NCI-H82 treated with DMSO at 0.1 percent for 48 hours (cell line): ENCODE results near the gene UNC13C.
"Not testable (repeated sequence)": the region's sequence is repeated elsewhere in the genome, so short reads cannot be mapped to it uniquely, and the experiment has no call there.

Source experiments
- DNase-seq: peaks from one replicate; lab custom pipeline; 2025; ENCODE audit not compliant: unreplicated experiment; lab: John Stamatoyannopoulos, UW

The UNC13C gene

DNA sequence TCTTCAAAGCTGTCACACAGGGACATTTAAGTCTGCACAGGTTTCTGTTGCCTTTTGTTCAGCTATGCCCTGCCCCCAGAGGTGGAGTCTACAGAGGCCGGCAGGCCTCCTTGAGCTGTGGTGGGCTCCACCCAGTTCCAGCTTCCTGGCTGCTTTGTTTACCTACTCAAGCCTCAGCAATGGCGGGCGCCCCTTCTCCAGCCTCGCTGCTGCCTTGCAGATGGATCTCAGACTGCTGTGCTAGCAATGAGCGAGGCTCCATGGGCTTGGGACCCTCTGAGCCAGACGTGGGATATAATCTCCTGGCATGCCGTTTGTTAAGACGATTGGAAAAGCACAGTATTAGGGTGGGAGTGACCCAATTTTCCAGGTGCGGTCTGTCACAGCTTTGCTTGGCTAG lies 472.0 kb downstream of the UNC13C start:
- not testable (repeated sequence) for DNase-seq

DNA sequence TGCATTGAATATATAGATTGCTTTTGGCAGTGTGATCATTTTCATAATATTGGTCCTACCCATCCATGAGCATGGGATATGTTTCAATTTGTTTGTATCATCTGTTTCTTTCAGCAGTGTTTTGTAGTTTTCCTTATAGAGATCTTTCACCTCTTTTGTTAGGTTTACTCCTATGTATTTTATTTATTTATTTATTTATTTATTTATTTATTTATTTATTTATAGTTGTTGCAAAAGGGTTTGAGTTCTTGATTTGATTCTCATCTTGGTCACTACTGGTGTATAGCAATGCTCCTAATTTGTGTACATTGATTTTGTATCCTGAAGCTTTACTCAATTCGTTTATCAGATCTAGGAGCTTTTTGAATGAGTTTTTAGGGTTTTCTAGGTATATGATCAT lies 478.2 kb downstream of the UNC13C start:
- DNase-seq = no peak

DNA sequence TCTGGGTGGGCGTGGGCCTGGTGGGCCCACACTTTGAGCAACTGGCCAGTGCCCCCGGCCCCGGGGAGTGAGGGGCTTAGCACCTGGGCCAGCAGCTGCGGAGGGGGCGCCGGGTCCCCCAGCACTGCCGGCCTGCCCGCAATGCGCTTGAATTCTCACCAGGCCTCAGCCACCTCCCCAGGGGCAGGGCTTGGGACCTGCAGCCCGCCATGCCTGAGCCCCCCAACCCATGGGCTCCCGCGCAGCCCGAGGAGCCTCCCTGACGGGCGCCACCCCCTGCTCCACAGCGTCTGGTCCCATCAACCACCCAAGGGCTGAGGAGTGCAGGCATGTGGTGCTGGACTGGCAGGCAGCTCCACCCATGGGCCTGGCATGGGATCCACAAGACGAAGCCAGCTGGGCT lies 484.3 kb downstream of the UNC13C start:
- no peak for DNase-seq

DNA sequence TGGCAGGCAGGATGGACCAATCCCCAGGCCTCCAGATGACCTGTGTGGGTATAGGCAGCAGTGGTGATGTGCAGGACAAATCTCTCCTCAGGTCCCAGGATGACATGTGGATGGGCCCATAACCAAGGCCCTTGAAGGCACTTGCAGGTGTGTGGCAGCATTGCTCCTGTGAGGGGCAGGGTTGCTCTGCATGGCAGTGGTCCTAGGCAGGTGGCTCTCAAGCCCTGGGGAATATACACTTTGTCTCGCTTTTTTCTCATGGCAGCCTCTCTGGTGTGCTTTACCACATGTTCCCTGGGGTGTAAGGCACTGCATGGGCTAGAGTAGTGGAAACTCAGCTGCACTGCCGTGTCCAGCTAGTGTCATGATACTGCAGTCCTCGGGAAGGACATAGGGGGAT lies 503.6 kb downstream of the UNC13C start:
- DNase-seq = no peak

DNA sequence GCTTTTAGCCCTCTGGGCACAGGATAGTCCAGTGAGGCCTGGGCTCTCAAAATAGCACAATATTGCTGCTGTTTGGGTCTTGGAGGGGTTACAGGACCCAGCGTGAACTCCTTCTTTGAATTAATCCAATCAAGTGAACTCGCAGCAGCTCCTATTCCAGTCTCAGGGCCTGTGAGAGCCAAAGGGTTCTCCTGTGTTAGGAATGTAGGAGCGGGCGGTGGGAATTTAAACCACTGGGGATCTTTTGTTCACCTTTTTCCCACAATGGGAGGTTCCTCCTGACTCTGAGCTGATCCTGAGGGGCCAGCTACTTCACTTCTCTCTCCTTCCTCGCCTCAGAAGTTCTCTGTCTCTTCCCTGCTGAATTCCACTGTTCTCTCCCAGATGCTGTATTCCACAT lies 504.0 kb downstream of the UNC13C start:
- DNase-seq = no peak

DNA sequence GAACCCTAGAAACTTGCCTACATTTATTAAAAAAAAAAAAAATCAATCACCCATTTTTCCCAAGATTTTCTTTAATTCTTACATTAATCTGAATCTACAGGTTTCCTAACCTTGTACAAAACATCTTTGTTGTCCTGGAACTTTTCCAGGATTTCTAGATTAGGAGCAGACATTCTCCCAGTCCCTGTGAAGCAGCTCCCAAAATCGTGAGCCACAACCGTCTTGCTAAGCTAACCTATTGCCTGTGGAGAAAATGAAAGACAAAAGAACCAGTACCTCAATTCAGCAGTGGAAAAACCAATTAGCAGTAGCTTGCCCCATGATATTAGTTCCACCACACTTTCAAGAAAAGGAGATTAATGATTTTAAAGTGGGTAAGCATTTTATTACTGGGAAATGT lies 522.1 kb downstream of the UNC13C start:
- DNase-seq = no peak

DNA sequence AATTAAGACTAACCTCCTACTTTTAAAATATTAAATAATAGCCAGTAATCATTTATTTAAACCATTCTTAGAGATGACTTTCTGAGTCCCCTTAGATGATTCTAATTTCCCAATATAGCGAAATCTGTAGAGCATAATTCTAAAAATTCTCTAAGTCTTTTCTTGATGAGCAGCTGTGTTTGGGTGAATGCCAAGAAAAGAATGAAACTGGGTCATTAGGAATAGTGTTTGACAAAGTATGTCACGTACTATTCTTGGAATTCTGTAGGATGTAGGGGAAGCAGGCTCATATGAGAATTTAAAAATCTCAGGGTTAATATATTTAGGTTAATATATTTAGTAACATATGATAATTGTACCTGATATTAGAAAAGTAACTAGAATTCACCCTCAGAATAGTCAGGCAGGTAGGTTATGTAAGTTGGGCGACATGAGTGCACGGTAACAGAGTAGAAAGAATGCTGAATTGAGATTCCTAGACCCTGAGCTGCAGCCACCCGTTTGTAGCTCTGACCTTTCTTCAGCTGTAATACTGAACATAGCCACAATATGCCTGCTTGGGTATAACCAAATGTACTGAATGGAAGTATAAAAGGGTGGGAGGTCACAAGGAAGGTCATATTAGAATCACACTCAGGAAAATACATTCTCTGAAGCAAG lies 524.3 kb downstream of the UNC13C start:
- DNase-seq = no peak

DNA sequence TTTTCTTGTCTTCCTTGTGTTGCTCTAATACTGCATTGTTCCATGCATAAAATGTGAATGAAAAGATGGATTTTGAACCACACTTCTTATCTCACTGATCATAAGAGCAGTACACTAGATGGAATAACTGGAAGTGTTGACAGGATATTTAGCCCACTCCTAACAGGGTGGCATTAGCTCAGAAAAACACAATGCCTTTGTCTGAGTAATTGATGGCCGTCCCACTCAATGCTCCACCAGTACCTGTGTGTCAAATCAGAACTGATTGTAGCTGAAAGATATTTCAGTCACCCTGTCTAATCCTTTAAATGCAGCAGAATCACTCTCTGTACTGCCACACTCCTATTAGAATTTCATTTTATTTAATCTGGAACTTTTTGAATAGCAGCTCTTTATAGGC lies 526.5 kb downstream of the UNC13C start:
- no peak for DNase-seq

DNA sequence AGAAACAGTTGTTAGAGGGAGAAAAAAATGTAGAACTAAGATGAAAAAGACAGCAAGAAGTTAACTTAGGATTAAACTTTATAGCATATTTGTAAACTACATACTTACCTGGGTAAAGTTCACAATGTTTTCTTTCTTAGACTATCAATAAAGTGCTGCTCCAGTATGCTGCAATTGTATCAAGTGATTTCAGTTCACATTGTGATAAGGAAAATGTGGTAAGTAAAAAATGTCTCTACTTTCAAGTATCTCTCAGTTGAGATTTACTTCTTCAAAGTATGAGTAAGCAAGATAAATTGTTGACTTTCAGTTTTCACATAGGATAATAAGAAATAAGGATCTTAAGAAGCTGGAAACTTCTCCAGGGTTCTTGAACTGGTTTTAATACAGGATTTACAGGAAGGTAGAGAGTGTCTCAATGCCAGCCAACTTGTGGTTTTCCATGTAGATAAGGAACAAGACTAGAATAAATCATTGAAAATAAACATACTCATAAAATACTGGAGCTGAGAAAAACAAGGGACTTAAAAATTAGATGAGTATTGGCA lies 528.8 kb downstream of the UNC13C start:
- DNase-seq = no peak

DNA sequence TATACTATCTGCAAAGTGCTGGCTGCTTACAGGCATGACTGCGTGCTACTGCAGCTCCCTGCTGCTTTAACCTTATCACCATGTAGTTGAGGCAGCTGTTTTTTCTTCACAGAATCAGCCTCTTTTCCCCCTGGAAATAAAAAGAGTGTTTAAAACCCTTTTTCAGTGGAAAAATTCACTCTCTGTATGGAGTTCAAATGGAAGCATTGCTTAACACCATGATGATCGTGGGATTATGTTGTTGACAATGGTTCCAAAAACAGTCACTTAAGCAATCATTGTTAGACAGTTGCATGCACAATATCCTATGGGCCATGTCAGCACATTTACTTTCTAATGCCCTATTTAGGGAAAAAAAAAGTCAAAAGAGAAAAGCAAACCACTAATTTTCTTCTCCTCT lies 536.4 kb downstream of the UNC13C start:
- no peak for DNase-seq

DNA sequence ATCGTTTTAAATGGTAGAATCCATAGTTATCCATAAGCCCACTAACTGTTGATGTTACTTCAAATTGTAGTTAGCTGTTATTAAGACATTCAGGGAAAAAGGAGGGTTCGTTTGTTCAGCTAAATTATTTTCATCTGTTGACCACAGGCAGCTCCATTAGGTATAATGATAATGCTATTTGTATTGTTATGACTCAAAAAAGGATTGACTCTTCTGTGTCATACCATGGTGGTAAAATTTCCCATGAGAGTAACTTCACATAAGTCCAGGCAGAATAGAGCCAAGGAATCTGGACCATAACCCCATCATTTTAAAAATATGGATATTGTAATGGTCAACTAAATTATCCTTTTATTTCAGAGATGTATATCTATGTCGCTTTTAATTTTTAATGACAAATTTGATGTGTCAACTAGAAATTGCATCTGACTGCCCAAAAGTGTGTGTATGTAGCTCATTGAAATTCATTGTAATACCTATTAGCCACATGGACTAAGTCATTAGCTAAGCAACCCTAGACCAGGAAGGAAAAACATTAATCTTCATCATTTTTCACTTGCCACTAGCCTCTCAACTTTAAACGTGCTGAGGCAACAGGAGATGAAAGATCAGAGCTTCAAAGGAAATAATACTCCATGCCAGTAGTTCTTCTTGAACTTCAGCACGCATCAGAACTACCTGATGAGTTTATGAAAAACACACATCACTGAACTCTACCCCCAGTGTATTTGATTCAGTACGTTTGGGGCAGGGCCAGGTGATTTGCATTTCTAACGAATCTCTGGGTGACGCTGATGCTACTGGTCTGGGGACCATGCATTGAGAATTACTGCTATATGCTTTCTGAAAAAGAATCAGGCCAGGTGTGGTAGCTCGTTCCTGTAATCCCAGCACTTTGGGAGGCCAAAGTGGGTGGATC lies 537.7 kb downstream of the UNC13C start:
- no peak for DNase-seq

DNA sequence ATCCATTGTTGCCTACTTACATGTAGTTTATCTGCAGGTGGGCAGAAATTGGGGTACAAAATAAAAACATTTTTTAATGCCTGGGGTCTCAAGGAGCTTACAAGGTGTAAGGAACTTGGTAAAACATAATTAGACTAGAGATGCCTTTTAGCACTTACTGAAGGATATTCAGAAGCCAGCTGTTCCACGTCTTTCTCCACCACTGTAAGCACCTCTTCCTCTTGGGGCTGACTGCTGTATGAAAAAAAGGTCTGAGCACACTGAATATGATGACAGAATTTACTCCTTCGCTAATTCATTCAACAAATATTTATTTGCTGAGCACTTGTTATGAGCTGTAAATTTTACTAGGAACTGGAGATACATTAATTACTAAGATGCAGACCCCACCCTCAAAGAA lies 539.1 kb downstream of the UNC13C start:
- DNase-seq = no peak

DNA sequence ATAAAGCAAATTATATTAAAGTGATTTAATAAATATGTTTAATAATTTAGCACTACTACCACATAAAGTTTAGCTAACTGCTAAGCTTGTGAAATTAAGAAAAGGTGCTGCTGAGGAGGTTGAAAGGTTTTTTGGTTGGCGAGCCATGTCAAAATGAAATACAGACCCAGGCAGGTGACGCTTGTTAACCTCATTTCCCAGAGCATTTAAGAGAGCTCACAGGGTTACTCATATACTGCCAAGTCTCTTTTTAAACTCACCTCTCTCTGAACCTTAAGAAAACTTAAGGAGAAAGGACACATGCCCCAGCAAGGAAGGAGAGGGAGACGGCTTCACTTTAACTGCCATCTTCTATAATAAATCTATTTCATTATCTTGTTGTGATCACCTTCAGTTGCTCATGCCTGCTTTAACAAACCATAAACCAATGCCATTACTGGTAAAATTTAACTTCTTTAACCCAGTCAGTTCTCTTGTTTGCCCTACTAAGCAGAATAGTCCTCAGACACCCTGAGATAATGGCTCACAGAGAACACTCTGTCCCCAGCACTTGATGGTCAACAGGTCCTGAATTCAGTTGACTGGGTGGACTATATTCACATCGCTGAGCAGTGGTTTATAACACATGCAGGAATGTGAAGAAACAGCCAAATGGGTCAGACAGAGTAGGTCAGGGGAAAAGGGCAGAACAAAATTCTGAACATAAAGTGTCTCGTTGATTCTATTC lies 540.1 kb downstream of the UNC13C start:
- no peak for DNase-seq

DNA sequence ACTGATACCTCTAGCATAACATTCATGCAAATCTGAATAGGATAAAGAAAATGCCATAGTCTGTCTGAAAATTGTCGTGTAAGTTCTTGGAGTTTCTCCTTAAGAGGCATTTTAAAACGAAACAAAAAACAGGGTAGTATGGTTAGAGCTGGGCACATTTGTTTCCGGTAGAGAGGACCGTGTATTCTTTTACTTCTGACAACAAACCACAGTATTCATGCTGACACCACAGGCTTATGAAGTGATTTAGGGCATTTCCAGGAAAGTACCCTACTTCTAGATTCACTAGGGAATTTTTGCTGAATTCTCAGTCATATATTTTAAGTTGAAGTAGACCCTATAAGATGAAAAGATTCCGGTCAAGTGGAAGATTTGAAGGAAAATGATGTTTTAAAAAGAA lies 541.3 kb downstream of the UNC13C start:
- no peak for DNase-seq

DNA sequence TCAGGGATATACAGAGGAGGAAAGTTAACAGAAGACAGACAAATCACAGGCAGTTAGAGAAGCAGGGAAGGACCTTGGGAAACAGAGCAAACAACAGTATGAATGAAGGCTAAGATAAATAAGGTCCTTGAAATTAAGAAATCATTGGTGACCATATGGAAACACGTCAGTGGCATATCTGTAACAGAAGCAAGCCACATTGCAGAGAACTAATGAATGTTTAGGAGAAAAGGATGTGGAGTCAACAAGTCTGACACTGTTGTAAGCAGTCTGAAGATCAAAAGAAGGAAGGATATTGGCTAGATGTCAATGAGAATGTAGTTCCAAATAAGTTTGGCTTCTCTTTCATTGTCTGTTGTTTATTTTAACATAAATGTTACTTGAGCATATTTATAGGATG lies 542.4 kb downstream of the UNC13C start:
- no peak for DNase-seq

DNA sequence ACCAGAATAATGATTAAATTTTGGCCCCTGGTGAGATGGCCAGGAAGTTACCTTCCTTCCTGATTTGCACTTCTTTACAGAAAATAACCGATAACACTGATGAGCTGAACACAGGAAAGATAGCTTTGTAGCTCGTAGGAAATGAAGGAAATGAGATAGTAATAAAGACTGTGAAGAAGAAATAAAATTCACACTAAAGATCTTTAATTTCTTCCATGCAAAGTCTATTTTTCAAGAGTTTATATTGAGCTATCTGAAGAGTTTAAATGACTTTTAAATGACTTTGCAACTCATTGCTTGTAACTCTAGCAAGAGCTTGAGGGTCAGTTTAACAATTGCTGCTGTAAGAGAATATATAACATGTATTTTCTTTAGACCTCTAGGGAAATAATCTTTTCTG lies 543.0 kb downstream of the UNC13C start:
- no peak for DNase-seq

DNA sequence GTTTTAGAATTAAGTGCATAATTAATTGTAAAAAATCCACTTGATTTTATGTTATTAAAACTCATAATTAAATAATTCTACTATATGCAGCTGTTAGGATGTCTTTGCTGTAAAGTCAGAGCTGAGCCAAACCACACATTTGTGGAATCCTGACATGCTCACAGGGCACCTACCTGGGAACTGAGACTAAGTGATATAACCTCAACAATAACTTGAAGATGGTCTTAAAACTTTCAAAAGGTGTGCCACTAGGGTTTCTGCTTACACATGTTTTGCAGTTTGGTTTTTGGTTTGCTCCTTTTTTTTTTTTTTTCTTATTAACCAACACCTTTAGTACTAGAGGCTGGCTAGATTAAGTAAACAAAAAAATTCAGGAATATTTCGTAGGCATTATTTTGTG lies 549.8 kb downstream of the UNC13C start:
- no peak for DNase-seq

DNA sequence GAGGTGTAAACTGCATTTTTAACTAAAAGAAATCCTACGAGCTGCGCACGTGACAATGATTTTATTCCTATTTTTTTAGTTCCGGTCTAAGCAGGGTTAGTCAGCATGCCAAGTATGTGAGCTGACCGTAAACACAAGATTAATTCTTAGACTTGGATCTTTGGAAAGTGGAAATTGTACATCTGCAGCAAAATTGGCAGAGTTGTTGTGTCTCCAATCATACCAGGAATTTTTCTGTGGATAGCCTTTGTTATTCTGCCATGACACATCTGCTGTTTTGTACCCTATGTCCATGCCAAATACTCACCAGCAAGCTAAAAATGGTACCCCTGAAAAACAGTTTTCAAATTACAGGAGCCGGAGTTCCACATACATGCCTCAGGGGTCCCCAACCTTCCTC lies 562.5 kb downstream of the UNC13C start:
- DNase-seq = no peak

DNA sequence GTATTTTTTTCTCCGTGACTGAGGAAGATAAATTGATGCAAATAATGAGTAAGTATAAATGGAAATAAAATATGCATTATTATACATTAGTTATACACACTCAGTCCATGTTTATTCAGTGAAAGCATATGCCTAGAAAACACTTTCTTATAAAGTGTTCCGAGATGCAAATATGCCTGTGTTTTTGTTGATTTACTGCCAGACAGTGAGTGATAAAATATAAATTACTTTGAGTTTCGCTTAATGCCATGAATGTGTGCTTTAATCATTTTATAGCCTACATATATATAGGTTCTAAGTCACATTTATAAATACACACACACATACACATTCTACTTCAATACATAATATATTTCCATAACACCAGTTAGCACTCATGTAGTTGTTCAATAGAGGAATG lies 569.2 kb downstream of the UNC13C start:
- no peak for DNase-seq

DNA sequence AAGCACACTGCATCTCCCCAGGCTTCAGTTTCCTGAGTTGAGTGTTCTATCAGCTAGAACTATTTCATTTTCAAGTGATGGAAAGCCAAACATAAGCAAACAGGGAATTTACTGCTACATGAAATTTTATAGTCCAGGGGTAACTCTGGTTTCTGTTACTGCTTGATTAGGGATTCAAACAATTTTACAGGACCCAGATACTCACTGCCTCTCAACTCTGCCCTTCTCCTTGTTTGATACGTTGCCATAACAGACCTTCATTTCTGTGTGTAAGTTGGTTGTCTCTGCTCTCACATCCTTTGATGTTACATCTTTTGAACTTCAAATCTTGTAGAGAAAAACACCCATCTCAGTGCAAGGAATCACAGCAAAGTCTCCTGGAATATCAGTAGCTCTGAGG lies 572.7 kb downstream of the UNC13C start:
- no peak for DNase-seq

DNA sequence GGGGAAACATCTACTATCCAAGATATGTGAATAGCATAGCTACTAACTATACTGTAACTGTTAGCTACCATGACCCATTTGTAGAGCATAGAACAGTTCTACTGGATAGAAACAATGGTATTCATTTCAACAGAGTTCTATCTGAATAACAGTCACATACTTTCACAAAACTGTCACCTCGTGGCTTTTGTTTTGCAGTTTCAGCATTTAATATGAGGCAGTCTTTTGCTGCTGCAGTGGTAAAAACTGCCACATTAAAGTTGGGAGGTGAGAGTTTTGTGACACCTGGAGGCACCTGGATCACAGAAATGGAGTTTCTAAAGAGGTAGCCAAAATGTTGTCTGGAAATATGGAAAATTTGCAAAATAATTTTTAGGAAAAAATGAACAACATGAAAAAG lies 578.0 kb downstream of the UNC13C start:
- DNase-seq = no peak
